ENCODE results near the gene AURKB.
"Not testable (repeated sequence)": the region's sequence is repeated elsewhere in the genome, so short reads cannot be mapped to it uniquely, and the experiment has no call there.

Gene AURKB

DNA sequence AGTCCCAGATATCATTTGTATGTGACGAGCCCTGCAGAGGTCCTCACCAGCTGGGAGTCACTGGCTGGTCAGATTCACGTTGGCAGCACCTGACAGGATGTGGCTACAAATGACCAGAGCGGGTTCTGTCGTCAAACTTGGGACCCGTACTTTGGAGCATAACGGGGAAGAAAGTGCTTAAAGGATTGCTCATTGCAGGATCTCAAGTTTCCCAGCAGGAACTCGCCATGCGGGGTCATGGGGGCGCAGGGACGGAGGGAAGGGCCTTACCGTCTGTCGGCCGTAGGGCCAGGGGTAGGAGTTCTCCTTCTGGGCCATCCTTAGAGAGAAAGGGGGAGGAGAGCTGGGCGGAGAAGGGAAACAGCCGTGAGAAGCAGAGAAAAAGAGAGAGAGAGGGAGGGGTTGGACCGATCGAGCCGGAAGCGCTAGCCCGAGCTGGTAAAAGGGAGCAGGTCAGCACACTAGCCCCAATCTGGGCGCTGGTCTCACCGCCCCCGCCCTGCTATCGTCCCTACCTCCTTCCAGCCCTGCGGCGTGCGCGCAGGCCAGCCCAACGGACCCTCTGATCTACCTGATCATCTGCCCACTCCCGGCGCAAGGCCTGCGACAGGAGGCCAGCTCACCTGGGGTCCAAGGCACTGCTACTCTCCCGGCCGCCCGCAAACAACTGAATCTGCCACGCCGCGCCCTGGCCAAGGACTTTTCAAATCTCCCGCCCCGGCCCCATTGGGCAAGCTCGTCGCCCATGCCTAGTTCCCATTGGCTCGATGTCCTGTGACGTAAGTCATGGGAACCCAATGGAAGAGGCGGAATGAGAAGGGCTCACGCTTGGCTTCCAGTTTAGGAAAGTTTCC lies at the start of gene AURKB:
TSS of gene AURKB (minus strand) at position 669 of the 854 bp plus-strand sequence. CDS start at position 318, 351 bp downstream.
- ATAC-seq, result peak; percentile 97
- DNase-seq, result peak; percentile 94

DNA sequence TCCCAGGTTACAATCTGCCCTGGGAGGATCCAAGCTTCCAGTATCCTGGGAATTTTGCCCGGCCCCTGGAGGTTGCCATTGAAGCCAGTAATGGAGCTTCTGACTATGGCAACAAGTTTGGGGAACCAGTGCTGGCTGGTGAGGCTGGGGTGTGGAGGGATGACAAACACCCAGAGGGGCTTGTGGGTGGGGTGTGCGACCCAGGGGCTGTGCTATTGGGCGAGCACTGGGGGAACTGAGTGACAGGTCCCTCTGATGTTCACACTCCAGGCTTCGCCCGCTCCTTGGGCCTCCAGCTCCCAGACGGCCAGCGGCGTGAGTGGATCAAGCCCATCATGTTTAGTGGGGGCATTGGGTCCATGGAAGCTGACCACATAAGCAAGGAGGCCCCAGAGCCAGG lies 47.4 kb upstream of the AURKB start:
- ATAC-seq (no peak), DNase-seq (no peak)

- DNase-seq (no peak), ATAC-seq (no peak)
These were observed 46.3 kb upstream of the AURKB start for GRCh38 chr17:8256691-8257090.

DNA sequence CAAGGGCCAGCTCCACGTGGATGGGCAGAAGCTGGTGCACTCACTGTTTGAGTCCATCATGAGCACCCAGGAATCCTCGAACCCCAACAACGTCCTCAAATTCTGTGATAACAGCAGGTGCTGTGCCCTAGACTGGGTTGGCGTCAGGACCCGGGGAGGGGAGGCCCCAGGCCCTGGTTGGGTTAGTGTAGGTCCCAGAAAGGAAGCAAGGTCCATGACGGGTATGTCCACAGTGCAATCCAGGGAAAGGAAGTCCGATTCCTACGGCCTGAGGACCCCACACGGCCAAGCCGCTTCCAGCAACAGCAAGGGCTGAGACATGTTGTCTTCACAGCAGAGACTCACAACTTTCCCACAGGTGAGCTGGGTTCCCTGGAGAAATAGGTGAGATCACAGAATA lies 45.9 kb upstream of the AURKB start:
- ATAC-seq (no peak), DNase-seq (no peak)

DNA sequence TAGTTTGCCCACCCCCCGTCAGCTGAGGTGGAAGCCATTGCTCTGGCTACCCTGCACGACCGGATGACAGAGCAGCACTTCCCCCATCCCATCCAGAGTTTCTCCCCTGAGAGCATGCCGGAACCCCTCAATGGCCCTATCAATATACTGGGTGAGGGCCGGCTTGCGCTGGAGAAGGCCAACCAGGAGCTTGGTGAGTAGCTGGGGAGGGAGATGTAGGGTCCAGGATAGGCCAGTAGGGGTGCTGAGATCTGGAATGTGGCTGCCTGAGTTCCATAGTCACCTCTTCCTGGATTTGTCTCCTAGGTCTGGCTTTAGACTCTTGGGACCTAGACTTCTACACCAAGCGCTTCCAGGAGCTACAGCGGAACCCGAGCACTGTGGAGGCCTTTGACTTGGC lies 45.1 kb upstream of the AURKB start:
- no peak for DNase-seq
- no peak for ATAC-seq

DNA sequence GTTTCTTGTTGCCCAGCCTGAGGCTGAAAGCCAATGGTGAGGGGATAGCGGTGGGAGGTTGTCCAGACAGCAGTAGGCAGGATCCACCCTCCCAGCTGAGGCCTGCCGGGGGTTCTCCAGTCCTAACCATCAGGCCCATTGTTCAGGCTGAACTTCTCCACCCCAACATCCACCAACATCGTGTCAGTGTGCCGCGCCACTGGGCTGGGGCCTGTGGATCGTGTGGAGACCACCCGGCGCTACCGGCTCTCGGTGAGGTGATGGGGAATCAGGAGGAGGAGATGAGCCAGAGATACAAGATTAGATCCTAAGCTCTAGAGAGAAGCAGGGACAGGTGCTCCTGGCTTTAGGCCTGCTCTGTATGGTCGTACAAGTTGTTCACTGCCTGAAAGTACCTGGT lies 44.5 kb upstream of the AURKB start:
- ATAC-seq, result no peak
- no peak for DNase-seq

- DNase-seq (no peak), ATAC-seq (no peak)
These were observed 43.4 kb upstream of the AURKB start for GRCh38 chr17:8253801-8254200.

- not testable (repeated sequence) for ATAC-seq
These were observed 41.0 kb upstream of the AURKB start for GRCh38 chr17:8251411-8251810.

GRCh38 chr17:8249621-8250500 lies 39.5 kb upstream of the AURKB start:
- DNase-seq (no peak), ATAC-seq (no peak)

More at GRCh38 chr17:8251411-8251810, 41.0 kb upstream of the AURKB start:
- not testable (repeated sequence) for DNase-seq

GRCh38 chr17:8248751-8249607 lies 38.6 kb upstream of the AURKB start, which contains the start of gene PFAS:
TSS of gene PFAS (plus strand) at chr17:8249289. CDS start at chr17:8253938, 4,649 bp downstream.
- DNase-seq, result peak; percentile 99

GRCh38 chr17:8244768-8245167 lies 34.4 kb upstream of the AURKB start:
- no peak for DNase-seq

More at GRCh38 chr17:8248751-8249607, 38.6 kb upstream of the AURKB start, which contains the start of gene PFAS:
- ATAC-seq, result peak; percentile 67

DNA sequence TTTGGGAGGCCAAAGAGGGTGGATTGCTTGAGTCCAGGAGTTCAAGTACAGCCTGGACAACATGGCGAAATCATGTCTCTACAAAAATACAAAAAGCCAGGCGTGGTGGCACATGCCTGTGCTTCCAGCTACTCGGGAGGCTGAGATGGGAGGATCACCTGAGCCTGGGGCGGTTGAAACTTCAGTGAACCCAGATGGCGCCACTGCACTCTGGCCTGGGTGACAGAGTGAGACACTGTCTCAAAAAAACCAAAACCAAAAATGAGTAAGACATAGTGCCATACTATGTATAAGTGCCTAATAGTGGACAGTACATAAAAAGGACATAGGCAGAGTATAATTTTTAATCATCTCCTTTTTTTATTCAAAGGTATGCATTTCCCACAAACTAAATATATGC lies 33.5 kb upstream of the AURKB start:
- ATAC-seq, result no peak

More at GRCh38 chr17:8244768-8245167, 34.4 kb upstream of the AURKB start:
- ATAC-seq, result no peak

DNA sequence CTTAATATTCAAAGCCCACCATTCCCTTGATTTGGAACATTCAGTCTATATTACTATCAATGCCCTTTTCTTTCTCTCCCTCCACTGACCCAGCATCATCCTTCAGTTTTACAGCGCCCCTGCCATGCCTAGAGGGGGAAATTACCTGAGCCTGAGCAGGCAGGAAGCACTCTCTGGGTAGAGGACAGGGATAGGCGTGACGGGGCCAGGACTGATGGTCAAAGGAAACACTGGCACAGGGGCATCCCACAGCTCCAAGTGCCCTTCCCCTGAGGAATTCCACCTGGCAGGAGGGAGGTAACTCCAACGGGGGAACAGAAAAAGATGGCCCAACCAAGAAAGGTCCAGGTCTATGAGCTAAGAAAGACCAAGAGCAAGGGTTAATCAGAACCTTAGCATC lies 27.5 kb upstream of the AURKB start:
- DNase-seq (no peak), ATAC-seq (no peak)

More for the DNA sequence above, 33.5 kb upstream of the AURKB start:
- DNase-seq, result peak; percentile 26

DNA sequence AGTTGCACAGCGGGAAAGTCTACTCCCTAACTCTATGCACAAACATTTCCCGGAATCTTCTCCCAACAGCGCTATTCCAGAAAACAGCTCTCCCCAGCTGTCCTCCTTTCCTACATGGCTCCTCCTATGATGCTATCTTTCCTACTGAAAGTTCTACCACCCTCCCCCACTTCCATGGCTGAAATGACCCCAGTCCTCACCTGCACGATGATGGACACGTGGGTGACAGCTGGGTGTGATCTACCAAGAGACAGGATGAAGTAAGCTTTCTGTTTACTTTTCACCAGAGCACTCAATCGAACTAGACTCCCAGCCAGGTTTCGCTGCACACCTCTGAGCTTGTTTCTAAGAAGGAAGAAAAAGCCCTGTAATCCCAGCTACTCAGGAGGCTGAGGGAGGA lies 26.8 kb upstream of the AURKB start:
- DNase-seq (no peak), ATAC-seq (no peak)

GRCh38 chr17:8235676-8236075 lies 25.3 kb upstream of the AURKB start:
- DNase-seq (no peak), ATAC-seq (no peak)

GRCh38 chr17:8234361-8235270 lies 24.2 kb upstream of the AURKB start:
- DNase-seq, result no peak
- no peak for ATAC-seq

DNA sequence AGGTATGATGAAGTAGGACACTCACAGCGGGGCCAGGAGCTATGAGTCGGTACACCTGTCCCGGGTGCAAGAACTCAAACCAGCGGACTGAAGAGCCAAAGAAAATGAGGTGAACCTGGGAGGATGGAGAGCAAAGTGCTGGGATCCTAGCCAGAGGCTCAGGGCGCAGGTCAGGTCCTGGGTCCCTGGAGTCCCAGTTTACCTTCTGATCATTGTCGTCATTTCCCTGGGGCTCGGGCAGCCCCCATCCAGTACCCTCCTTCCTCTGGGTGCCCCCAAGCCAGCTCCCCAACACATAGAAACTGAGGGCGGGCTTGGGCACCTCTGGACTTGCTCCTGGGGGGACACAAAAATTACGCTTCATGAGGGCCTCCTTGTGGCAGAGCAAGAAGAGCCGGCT lies 21.3 kb upstream of the AURKB start:
- DNase-seq (no peak), ATAC-seq (no peak)

GRCh38 chr17:8227238-8227581 lies 16.8 kb upstream of the AURKB start:
- ATAC-seq (no peak), DNase-seq (no peak)

DNA sequence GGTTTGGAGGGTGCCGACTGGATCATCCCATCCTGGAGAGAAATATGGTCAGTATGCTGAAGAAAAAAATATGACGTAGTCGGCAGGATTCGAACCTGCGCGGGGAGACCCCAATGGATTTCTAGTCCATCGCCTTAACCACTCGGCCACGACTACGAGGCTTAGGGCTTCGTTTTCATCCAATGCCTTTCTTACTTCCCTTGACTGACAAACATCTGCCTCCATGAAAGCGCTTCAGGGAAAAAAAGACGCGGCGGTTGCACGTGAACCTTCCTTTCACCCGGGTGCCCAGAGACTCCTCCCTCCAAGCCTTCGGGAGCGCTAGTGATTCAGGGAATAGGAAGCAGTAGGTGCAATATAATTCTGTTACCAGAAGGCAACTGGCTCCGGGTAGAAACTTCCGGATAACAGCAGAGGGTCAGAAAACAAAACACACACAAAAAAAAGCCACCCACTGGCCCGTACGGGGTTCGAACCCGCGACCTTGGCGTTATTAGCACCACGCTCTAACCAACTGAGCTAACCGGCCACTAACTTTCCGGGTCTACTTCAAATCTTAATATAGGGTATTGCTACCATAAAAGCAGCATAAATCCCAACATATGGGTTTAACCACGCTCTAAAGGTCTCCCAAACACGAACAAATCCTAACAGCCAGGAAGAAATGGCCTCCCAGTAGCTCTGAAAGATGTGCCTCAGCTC lies 16.3 kb upstream of the AURKB start:
- ATAC-seq (no peak), DNase-seq (peak; percentile 67)
